Glomerular endothelial cell (primary cell): Measurements from ENCODE around the gene SLC5A5. TPM values are rescaled to one million over a fixed set of nuclear protein-coding genes. Genes with fewer than 3 reads are reported as not detected.

Experiments used
- DNase-seq: peaks from one replicate; pipeline ENCODE4 v3.0.0-alpha.2; 2011; ENCODE audit warnings: low read depth, low spot score; ENCODE audit errors: extremely low read depth
- total RNA-seq: library from RNA; depleted of rRNA; stranded (reverse); fragments of >200 nt; gene quantifications from 2 replicates; pipeline ENCODE4 v1.2.3, GENCODE V29; 2015

SLC5A5 gene
- total RNA-seq, 1 donor from 2014 or later = not detected

GRCh38 chr19:17846146-17846545, 25.6 kb upstream of the SLC5A5 start:
- DNase-seq = no peak

- no peak for DNase-seq
Observed at GRCh38 chr19:17847538-17848366, 24.0 kb upstream of the SLC5A5 start, which contains the start of gene JAK3. Gene JAK3 (minus strand): TSS chr19:17847982. CDS start chr19:17844417, 3,565 bp downstream.

GRCh38 chr19:17848595-17849292, 23.0 kb upstream of the SLC5A5 start:
- DNase-seq = no peak

- DNase-seq = no peak
Observed at GRCh38 chr19:17854061-17854460, 17.7 kb upstream of the SLC5A5 start.

- DNase-seq = no peak
Observed at GRCh38 chr19:17855280-17856152, 16.2 kb upstream of the SLC5A5 start.

GRCh38 chr19:17859533-17860330, 12.0 kb upstream of the SLC5A5 start, which contains the start of gene RPL18A:
Gene RPL18A (plus strand): TSS chr19:17859910. CDS start chr19:17859957, 47 bp downstream.
- peak; percentile 99 for DNase-seq

GRCh38 chr19:17860331-17860992, 11.3 kb upstream of the SLC5A5 start:
- no peak for DNase-seq

- DNase-seq = no peak
Observed at GRCh38 chr19:17860993-17861360, 10.8 kb upstream of the SLC5A5 start.

- DNase-seq = no peak
Observed at GRCh38 chr19:17861542-17862402, 10.0 kb upstream of the SLC5A5 start.

GRCh38 chr19:17862711-17863519, 8.8 kb upstream of the SLC5A5 start:
- DNase-seq = no peak

GRCh38 chr19:17863520-17864182, 8.1 kb upstream of the SLC5A5 start:
- no peak for DNase-seq

- no peak for DNase-seq
Observed at GRCh38 chr19:17865364-17866311, 6.1 kb upstream of the SLC5A5 start.

GRCh38 chr19:17866312-17866963, 5.3 kb upstream of the SLC5A5 start:
- DNase-seq = no peak

GRCh38 chr19:17866964-17867486, 4.7 kb upstream of the SLC5A5 start:
- no peak for DNase-seq

GRCh38 chr19:17868669-17869068, 3.1 kb upstream of the SLC5A5 start:
- no peak for DNase-seq
